Gastrocnemius medialis (tissue), 4 donors: ENCODE data around the gene SLC25A18.

Experiments used
- CTCF ChIP-seq, 5 experiments: fragments of 450-650 bp in 3 of 5; fragments of 200-600 bp in 2 of 5; sonication (generic) in 2 of 5; IDR thresholded peaks in 4 of 5; conservative IDR thresholded peaks in 1 of 5; 1 replicate in 4 of 5; 2 replicates in 1 of 5; pipeline ENCODE4 v1.5.1; 2016 to 2019; ENCODE audit warnings: antibody characterized with exemption in 5 of 5, mild to moderate bottlenecking in 3 of 5, moderate library complexity in 3 of 5
- POLR2A ChIP-seq, 2 donors: fragments of 450-650 bp; IDR thresholded peaks; one replicate each; pipeline ENCODE4 v1.6.1; 2017; ENCODE audit warnings: antibody characterized with exemption in 2 of 2, mild to moderate bottlenecking in 2 of 2, moderate library complexity in 2 of 2

GRCh38 chr22:17578136-17578754 is 14.9 kb downstream of the SLC25A18 start:
- no peak for TF ChIP-seq CTCF (IDR thresholded peaks at IDR 0.05 in 4 of 5, conservative IDR thresholded peaks at IDR 0.05 in 1 of 5)
- TF ChIP-seq POLR2A (IDR thresholded peaks at IDR 0.05), result no peak
